GM12891 (cell line): ENCODE data around the gene COL4A1.

Source experiments
- POLR2A ChIP-seq: IDR thresholded peaks from 2 replicates; pipeline ENCODE4 v1.6.1; 2011; ENCODE audit warnings: low read depth, low read length, control low read depth
- TAF1 ChIP-seq: IDR thresholded peaks from 2 replicates; pipeline ENCODE4 v1.6.1; 2011; ENCODE audit warnings: low read depth, low read length, control low read depth

DNA sequence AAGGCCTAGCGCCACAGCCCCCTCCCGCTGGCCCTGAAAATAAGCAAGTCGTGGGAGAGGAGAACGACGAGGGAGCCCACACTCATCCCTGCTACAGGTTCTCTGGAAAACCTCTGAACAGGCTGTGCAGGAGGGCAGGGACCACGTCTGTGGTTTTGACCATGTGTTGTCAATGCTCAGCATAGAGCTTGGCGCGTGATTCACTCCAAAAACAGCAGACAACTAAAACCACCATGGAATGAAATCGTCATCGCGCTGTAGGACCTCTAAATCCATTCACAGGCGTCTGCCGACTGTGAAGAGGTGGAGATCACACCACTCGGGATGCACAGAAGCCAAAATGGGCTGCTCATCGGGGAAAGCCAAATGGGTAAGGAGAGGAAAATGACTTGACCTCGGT is 121.3 kb downstream of the COL4A1 start:
- no peak for TF ChIP-seq TAF1
- TF ChIP-seq POLR2A: no peak
